ENCODE measurements around the gene JUNB. TPM values are rescaled to one million over a fixed set of nuclear protein-coding genes. Genes with fewer than 3 reads are reported as not detected.

The JUNB gene
- total and polyA plus RNA-seq, 10 of the 15 experiments (the other 5 are each of a cell fraction or from before 2014, with no cell fraction given) = 0.55 to 144 (median 68.3) TPM

- intact Hi-C loops (cut with micrococcal nuclease; ENCODE audit: unreplicated experiment) (no loop called here), in situ Hi-C loops (cut with MboI) (no loop called here)
- DNase-seq (ENCODE audit: low read depth, low spot score) (no peak), FAIRE-seq (no peak), ATAC-seq (no peak)
- Histone ChIP-seq H3K4me1 (ENCODE audit: control insufficient read depth, insufficient read depth, low read length) (no peaks in the 10 kb centered on the region), H3K27me3 (replicated peaks in 1 of 2; ENCODE audit: control insufficient read depth in 2 of 2, insufficient read depth in 2 of 2, low read length in 1 of 2) (no peaks in the 10 kb centered on the region), H3K79me2 (ENCODE audit: control insufficient read depth, insufficient read depth, low read length) (no peaks in the 10 kb centered on the region), H3K36me3 (ENCODE audit: control insufficient read depth in 2 of 2, insufficient read depth in 2 of 2, low read length in 1 of 2) (peaks cover 0 to 6% of the 10 kb centered on the region in 2 experiments; a peak in 2 of 4 replicates), H3K9me3 (replicated peaks; ENCODE audit: control insufficient read depth, insufficient read depth, low read length) (peaks cover 11% of the 10 kb centered on the region; the same call in 1 of the 3 replicates), H3K9ac (ENCODE audit: control insufficient read depth, insufficient read depth, low read length) (no peak within 1 kb of the TSS), H2AFZ (ENCODE audit: control insufficient read depth, low read depth, low read length) (no peak within 1 kb of the TSS), H3K4me2 (ENCODE audit: control insufficient read depth, insufficient read depth) (no peak within 1 kb of the TSS), H4K20me1 (ENCODE audit: control insufficient read depth, insufficient read depth) (no peaks in the 10 kb centered on the region), H3K4me3 (no peak within 1 kb of the TSS), H3K27ac (ENCODE audit: control insufficient read depth, insufficient read depth) (no peak within 1 kb of the TSS)
- BruUV-seq (replicated peaks) = no TSS peak
- ChIA-PET CTCF (interaction anchor here (0.6 to 1.2 kb wide), 2 partner anchors 9 to 226 kb away, joined by 3 to 5 read pairs; no protein-coding TSS in a partner anchor), RAD21 (ENCODE audit: unreplicated experiment) (no interaction called here), SMC1A (ENCODE audit: uncharacterized antibody, unreplicated experiment) (no interaction called here), POLR2A (no interaction called here)
- WGBS (ENCODE audit: insufficient coverage, insufficient replicate concordance, low lambda C conversion rate, missing lambda C conversion rate) = 29% methylated on average over 11 of the region's 14 CpGs
- TF ChIP-seq SMAD5 (IDR thresholded peaks at IDR 0.05; ENCODE audit: low read depth) = no peak
- no peak for TF ChIP-seq EED (IDR thresholded peaks at IDR 0.05; ENCODE audit: low read depth)
- no peak for TF ChIP-seq MTA2 (IDR thresholded peaks at IDR 0.05; ENCODE audit: low read depth)
- TF ChIP-seq ATF3 (IDR thresholded peaks at IDR 0.05; ENCODE audit: borderline replicate concordance, extremely low read depth, low read depth, low read length) = no peak
- no peak for TF ChIP-seq BCLAF1 (IDR thresholded peaks at IDR 0.05)
- no peak for TF ChIP-seq HSF1 (IDR thresholded peaks at IDR 0.05; ENCODE audit: low read depth, low read length)
- TF ChIP-seq MLLT1 (IDR thresholded peaks at IDR 0.05) = no peak
- TF ChIP-seq ZBTB40 (IDR thresholded peaks at IDR 0.05; ENCODE audit: borderline replicate concordance) = no peak
- no peak for TF ChIP-seq USF2 (IDR thresholded peaks at IDR 0.05; ENCODE audit: borderline replicate concordance, low read depth, low read length)
- no peak for TF ChIP-seq KDM1A (IDR thresholded peaks at IDR 0.05; ENCODE audit: borderline replicate concordance)
- no peak for TF ChIP-seq ZNF384 (IDR thresholded peaks at IDR 0.05; ENCODE audit: borderline replicate concordance, low read depth, low read length)
- TF ChIP-seq ESRRA (IDR thresholded peaks at IDR 0.05; ENCODE audit: low read length) = no peak
- no peak for TF ChIP-seq ZBED1 (IDR thresholded peaks at IDR 0.05; ENCODE audit: borderline replicate concordance)
Observed at GRCh38 chr19:12751635-12752034, 39.7 kb upstream of the JUNB start, which contains the start of gene BEST2. TSS of gene BEST2 (plus strand) at chr19:12751791. CDS start at chr19:12752593, 802 bp downstream.

Data from GM12878 (cell line).